Measurements from ENCODE around the gene LSM14B.

LSM14B gene

DNA sequence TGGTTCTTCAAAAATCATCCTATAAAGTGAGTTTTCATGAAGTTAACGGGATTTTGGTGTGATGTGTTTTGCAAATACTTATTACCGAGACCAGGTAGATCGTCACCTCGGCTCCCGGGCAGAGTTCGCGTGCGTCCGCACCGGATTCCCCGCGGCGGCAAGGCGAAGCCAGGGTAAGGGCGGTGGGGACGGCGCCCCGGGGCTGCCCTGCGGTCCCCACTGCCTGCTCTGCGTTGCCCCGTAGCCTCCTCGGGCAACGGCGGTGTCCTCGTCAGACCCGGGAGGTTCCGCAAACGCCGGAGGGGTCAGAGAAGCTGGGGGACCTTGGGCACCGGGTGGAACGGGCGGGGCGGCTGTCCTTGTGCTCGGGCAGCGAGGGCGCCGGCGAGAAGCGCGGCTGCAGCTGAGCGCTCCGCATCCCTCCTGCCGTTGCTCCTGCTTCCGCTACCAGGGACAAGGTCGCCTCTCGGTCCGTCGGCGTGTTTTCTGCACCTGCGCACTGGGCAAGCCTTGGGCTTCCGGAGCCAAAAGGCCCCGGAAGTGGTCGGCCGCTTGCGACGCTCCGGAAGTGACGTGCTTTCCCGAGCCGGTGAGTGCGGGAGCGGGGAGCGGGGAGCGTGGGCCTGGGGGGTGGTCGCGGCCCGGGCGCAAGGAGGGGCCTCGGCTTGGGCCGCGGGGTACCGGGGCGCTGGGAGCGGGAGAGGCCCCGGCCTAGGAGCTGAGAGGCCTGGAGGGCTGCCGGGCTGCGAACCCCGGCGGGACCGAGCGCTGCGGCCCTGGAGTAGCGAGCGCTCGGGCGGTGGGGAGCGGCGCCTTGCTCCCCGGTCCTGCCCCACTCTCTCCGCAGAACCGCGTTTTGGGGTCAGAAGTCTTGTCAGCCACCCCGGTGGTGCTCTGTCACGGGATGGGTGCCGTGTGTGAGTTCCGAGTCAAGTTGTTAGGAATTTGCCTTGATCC, 60.5 kb downstream of the LSM14B start, which contains the start of gene MTG2:
TSS of gene MTG2 (plus strand) at position 560 of the 957 bp plus-strand sequence. CDS start 10,393 bp downstream, outside the sequence.
- peak; percentile 88 to 92 for DNase-seq (ENCODE audit: low read depth in 2 of 2)

DNA sequence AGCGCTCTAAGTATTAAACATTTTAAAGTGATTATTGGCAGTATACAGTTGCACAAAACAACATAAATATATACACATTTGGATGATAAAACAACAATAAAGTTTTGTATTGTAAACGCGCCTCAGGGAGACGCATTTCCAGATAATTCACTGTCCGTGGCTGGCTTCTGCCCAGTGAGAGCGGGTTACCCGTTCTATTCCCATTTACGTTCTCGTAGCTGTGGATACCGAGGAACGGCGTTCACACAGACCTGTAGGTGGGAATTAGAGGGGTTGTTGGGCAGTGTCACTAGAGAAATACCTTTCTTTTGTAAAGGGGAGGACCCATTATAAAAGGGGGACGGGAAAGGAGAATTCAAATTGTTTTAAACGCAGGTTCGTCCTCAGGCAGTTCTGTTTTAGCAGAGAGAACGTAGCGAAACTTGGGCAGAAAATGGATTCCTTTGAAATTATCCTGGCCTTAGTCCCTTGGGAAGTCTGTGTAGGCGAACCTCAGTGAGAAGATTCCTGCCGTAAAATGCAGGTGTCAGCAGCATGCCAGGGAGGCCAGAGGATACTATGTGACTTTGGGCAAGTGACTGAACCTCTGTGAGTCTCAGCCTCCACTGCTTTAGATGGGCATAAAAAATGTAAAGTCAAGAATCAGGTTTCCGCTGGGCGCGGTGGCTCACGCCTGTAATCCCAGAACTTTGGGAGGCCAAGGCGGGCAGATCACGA, 61.3 kb downstream of the LSM14B start:
- no peak for DNase-seq (ENCODE audit: low read depth in 2 of 2)
